KOPT-K1 (cell line): ENCODE results near the gene ITGB3.

Experiments
- H3K27ac ChIP-seq: fragments of 200-600 bp; sonication (generic); 2 replicates; pipeline ENCODE4 v1.5.1; 2016; ENCODE audit warnings: antibody characterized with exemption, mild to moderate bottlenecking, low read depth, low read length; ENCODE audit not compliant: poor library complexity, severe bottlenecking
- H3K36me3 ChIP-seq: fragments of 200-600 bp; sonication (generic); 2 replicates; pipeline ENCODE4 v1.5.1; 2017; ENCODE audit warnings: antibody characterized with exemption, mild to moderate bottlenecking, low read length, moderate library complexity; ENCODE audit not compliant: insufficient read depth
- H3K9me3 ChIP-seq: fragments of 200-600 bp; sonication (generic); 2 replicates; pipeline ENCODE4 v1.5.1; 2017; ENCODE audit warnings: antibody characterized with exemption, low read length, mild to moderate bottlenecking; ENCODE audit not compliant: insufficient read depth, poor library complexity, severe bottlenecking

Gene ITGB3

GRCh38 chr17:47231334-47231733, 22.3 kb upstream of the ITGB3 start:
- no peak overlapping the region for H3K27ac ChIP-seq
- H3K36me3 ChIP-seq: no peaks in the 10 kb centered on the region
- peaks cover under 1% of the 10 kb centered on the region for H3K9me3 ChIP-seq

GRCh38 chr17:47231866-47232265, 21.8 kb upstream of the ITGB3 start:
- peaks cover 5% of the 10 kb centered on the region for H3K9me3 ChIP-seq
- H3K27ac ChIP-seq: no peak overlapping the region
- no peaks in the 10 kb centered on the region for H3K36me3 ChIP-seq

GRCh38 chr17:47232465-47232864, 21.2 kb upstream of the ITGB3 start:
- H3K27ac ChIP-seq: no peak overlapping the region
- H3K36me3 ChIP-seq: no peaks in the 10 kb centered on the region
- peaks cover 11% of the 10 kb centered on the region for H3K9me3 ChIP-seq

- Histone ChIP-seq H3K27ac (no peak overlapping the region), H3K9me3 (peaks cover 18% of the 10 kb centered on the region), H3K36me3 (no peaks in the 10 kb centered on the region)
These were observed 18.1 kb upstream of the ITGB3 start for GRCh38 chr17:47235506-47235905.

GRCh38 chr17:47235923-47236322, 17.7 kb upstream of the ITGB3 start:
- Histone ChIP-seq H3K27ac (no peak overlapping the region), H3K9me3 (peaks cover 18% of the 10 kb centered on the region), H3K36me3 (no peaks in the 10 kb centered on the region)

- H3K36me3 ChIP-seq: no peaks in the 10 kb centered on the region
- H3K27ac ChIP-seq: no peak overlapping the region
- peaks cover 18% of the 10 kb centered on the region for H3K9me3 ChIP-seq
These were observed 15.8 kb upstream of the ITGB3 start for GRCh38 chr17:47237841-47238240.

- no peaks in the 10 kb centered on the region for H3K36me3 ChIP-seq
- H3K27ac ChIP-seq: no peak overlapping the region
- H3K9me3 ChIP-seq: peaks cover 18% of the 10 kb centered on the region
These were observed 15.2 kb upstream of the ITGB3 start for GRCh38 chr17:47238321-47239010.

- Histone ChIP-seq H3K36me3 (no peaks in the 10 kb centered on the region), H3K27ac (no peak overlapping the region), H3K9me3 (peaks cover 18% of the 10 kb centered on the region)
These were observed 14.0 kb upstream of the ITGB3 start for GRCh38 chr17:47239619-47239966.

- peaks cover 18% of the 10 kb centered on the region for H3K9me3 ChIP-seq
- H3K36me3 ChIP-seq: no peaks in the 10 kb centered on the region
- no peak overlapping the region for H3K27ac ChIP-seq
These were observed 13.5 kb upstream of the ITGB3 start for GRCh38 chr17:47239967-47240651.

- H3K9me3 ChIP-seq: peaks cover 18% of the 10 kb centered on the region
- H3K27ac ChIP-seq: no peak overlapping the region
- H3K36me3 ChIP-seq: no peaks in the 10 kb centered on the region
These were observed 12.8 kb upstream of the ITGB3 start for GRCh38 chr17:47240806-47241205.

- peaks cover 5% of the 10 kb centered on the region for H3K9me3 ChIP-seq
- no peak overlapping the region for H3K27ac ChIP-seq
- H3K36me3 ChIP-seq: no peaks in the 10 kb centered on the region
These were observed 11.0 kb upstream of the ITGB3 start for GRCh38 chr17:47242648-47243047.

GRCh38 chr17:47243737-47244598, 9.7 kb upstream of the ITGB3 start:
- no peaks in the 10 kb centered on the region for H3K36me3 ChIP-seq
- no peaks in the 10 kb centered on the region for H3K9me3 ChIP-seq
- no peak overlapping the region for H3K27ac ChIP-seq

GRCh38 chr17:47244697-47245096, 8.9 kb upstream of the ITGB3 start:
- H3K9me3 ChIP-seq: no peaks in the 10 kb centered on the region
- H3K36me3 ChIP-seq: no peaks in the 10 kb centered on the region
- no peak overlapping the region for H3K27ac ChIP-seq

GRCh38 chr17:47246120-47246519, 7.5 kb upstream of the ITGB3 start:
- H3K9me3 ChIP-seq: no peaks in the 10 kb centered on the region
- no peak overlapping the region for H3K27ac ChIP-seq
- H3K36me3 ChIP-seq: no peaks in the 10 kb centered on the region

- no peaks in the 10 kb centered on the region for H3K36me3 ChIP-seq
- H3K27ac ChIP-seq: no peak overlapping the region
- no peaks in the 10 kb centered on the region for H3K9me3 ChIP-seq
These were observed 2.8 kb upstream of the ITGB3 start for GRCh38 chr17:47250855-47251254.
